H1 (cell line): Measurements from ENCODE around the gene RNF215. TPM values are rescaled to one million over a fixed set of nuclear protein-coding genes. Genes with fewer than 3 reads are reported as not detected.

Source experiments
- SRF ChIP-seq: IDR thresholded peaks from 2 replicates; pipeline ENCODE4 v1.6.1; 2011; ENCODE audit warnings: mild to moderate bottlenecking, low read depth, low read length, moderate library complexity
- polyA plus RNA-seq, 7 experiments: library from polyadenylated mRNA; depleted of rRNA in 3 of 7; stranded (reverse) in 5 of 7; unstranded in 2 of 7; fragments of >200 nt in 5 of 7; fragments of 200-250 nt in 2 of 7; gene quantifications; 1 replicate in 5 of 7; 2 replicates in 1 of 7; 4 replicates in 1 of 7; pipeline versions ENCODE4 v1.2.1 to v1.2.3, GENCODE V29; 2011 to 2013; ENCODE audit warnings: missing spikeins in 2 of 7, mixed read lengths in 2 of 7
- total RNA-seq: library from RNA; stranded (reverse); fragmentation: NEBNext Ultra II Directional; extraction: Animal tissue kit (Norgen Biotek cat#: 25700); gene quantifications from 2 replicates; pipeline ENCODE4 v1.2.1, GENCODE V29; 2021

The RNF215 gene
- total and polyA plus RNA-seq, 2 of the 8 experiments (the other 6 are each of a cell fraction or from before 2014, with no cell fraction given): 13.1 to 19.0 TPM

- no peak for TF ChIP-seq SRF
Measured at GRCh38 chr22:30335236-30335635, 52.0 kb downstream of the RNF215 start (continued).
